ENCODE results near the gene KLHL40. TPM values are rescaled to one million over a fixed set of nuclear protein-coding genes. Genes with fewer than 3 reads are reported as not detected.

KLHL40 gene
- total RNA-seq, 6 experiments from 2014 or later = not detected

GRCh38 chr3:42711491-42712343, 26.4 kb downstream of the KLHL40 start:
- Mint-ChIP-seq H3K27me3 (ENCODE audit: insufficient read depth) (peaks cover 43% of the 10 kb centered on the region), H3K36me3 (ENCODE audit: low read depth) (no peaks in the 10 kb centered on the region)

GRCh38 chr3:42712344-42712648, 27.0 kb downstream of the KLHL40 start:
- peaks cover 42% of the 10 kb centered on the region for H3K27me3 Mint-ChIP-seq (ENCODE audit: insufficient read depth)
- no peaks in the 10 kb centered on the region for H3K36me3 Mint-ChIP-seq (ENCODE audit: low read depth)
- H3K9me3 Mint-ChIP-seq = no peaks in the 10 kb centered on the region
- H3K4me3 Mint-ChIP-seq = no peak overlapping the region
- H3K4me1 Mint-ChIP-seq (ENCODE audit: low read depth) = no peaks in the 10 kb centered on the region
- DNase-seq = no peak
- TF ChIP-seq, protein P1, sequence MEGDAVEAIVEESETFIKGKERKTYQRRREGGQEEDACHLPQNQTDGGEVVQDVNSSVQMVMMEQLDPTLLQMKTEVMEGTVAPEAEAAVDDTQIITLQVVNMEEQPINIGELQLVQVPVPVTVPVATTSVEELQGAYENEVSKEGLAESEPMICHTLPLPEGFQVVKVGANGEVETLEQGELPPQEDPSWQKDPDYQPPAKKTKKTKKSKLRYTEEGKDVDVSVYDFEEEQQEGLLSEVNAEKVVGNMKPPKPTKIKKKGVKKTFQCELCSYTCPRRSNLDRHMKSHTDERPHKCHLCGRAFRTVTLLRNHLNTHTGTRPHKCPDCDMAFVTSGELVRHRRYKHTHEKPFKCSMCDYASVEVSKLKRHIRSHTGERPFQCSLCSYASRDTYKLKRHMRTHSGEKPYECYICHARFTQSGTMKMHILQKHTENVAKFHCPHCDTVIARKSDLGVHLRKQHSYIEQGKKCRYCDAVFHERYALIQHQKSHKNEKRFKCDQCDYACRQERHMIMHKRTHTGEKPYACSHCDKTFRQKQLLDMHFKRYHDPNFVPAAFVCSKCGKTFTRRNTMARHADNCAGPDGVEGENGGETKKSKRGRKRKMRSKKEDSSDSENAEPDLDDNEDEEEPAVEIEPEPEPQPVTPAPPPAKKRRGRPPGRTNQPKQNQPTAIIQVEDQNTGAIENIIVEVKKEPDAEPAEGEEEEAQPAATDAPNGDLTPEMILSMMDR (IDR thresholded peaks at IDR 0.05) = no peak
- no peak overlapping the region for H3K27ac Mint-ChIP-seq

More at GRCh38 chr3:42711491-42712343, 26.4 kb downstream of the KLHL40 start:
- TF ChIP-seq, protein P1 (IDR thresholded peaks at IDR 0.05) = peak; percentile 45; the same call in 1 of the 2 replicates
- DNase-seq = no peak
- no peaks in the 10 kb centered on the region for H3K4me1 Mint-ChIP-seq (ENCODE audit: low read depth)
- H3K4me3 Mint-ChIP-seq = no peak overlapping the region
- H3K9me3 Mint-ChIP-seq = no peaks in the 10 kb centered on the region
- H3K27ac Mint-ChIP-seq = no peak overlapping the region

GRCh38 chr3:42712688-42713372, 27.5 kb downstream of the KLHL40 start:
- TF ChIP-seq, protein P1 (IDR thresholded peaks at IDR 0.05) = no peak
- H3K4me3 Mint-ChIP-seq = no peak overlapping the region
- H3K27me3 Mint-ChIP-seq (ENCODE audit: insufficient read depth) = peaks cover 42% of the 10 kb centered on the region
- no peaks in the 10 kb centered on the region for H3K4me1 Mint-ChIP-seq (ENCODE audit: low read depth)
- no peak overlapping the region for H3K27ac Mint-ChIP-seq
- H3K36me3 Mint-ChIP-seq (ENCODE audit: low read depth) = no peaks in the 10 kb centered on the region
- no peak for DNase-seq
- no peaks in the 10 kb centered on the region for H3K9me3 Mint-ChIP-seq

GRCh38 chr3:42713747-42714146, 28.4 kb downstream of the KLHL40 start:
- no peak for DNase-seq
- H3K27ac Mint-ChIP-seq = no peak overlapping the region
- no peaks in the 10 kb centered on the region for H3K9me3 Mint-ChIP-seq
- H3K36me3 Mint-ChIP-seq (ENCODE audit: low read depth) = no peaks in the 10 kb centered on the region
- peaks cover 43% of the 10 kb centered on the region for H3K27me3 Mint-ChIP-seq (ENCODE audit: insufficient read depth)
- no peaks in the 10 kb centered on the region for H3K4me1 Mint-ChIP-seq (ENCODE audit: low read depth)
- TF ChIP-seq, protein P1 (IDR thresholded peaks at IDR 0.05) = no peak
- no peak overlapping the region for H3K4me3 Mint-ChIP-seq

GRCh38 chr3:42714171-42714852, 29.0 kb downstream of the KLHL40 start:
- H3K9me3 Mint-ChIP-seq = no peaks in the 10 kb centered on the region
- TF ChIP-seq, protein P1 (IDR thresholded peaks at IDR 0.05) = no peak
- H3K4me1 Mint-ChIP-seq (ENCODE audit: low read depth) = no peaks in the 10 kb centered on the region
- no peak for DNase-seq
- H3K36me3 Mint-ChIP-seq (ENCODE audit: low read depth) = no peaks in the 10 kb centered on the region
- H3K27ac Mint-ChIP-seq = no peak overlapping the region
- no peak overlapping the region for H3K4me3 Mint-ChIP-seq
- H3K27me3 Mint-ChIP-seq (ENCODE audit: insufficient read depth) = peaks cover 43% of the 10 kb centered on the region

All from HFFc6 (cell line).